A549 treated with RU486 at 1 μM for 4 hours (cell line): ENCODE results near the gene SPRN. TPM values are rescaled to one million over a fixed set of nuclear protein-coding genes. Genes with fewer than 3 reads are reported as not detected.

Source experiments
- total RNA-seq: library from RNA; stranded (reverse); fragments of 200-300 nt; extraction: Qiagen RNA extraction; gene quantifications from 5 replicates; pipeline ENCODE4 v1.2.3, GENCODE V29; 2022; ENCODE audit warnings: low read depth

Gene SPRN, protein sequence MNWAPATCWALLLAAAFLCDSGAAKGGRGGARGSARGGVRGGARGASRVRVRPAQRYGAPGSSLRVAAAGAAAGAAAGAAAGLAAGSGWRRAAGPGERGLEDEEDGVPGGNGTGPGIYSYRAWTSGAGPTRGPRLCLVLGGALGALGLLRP
- 0.11 to 0.28 TPM (median 0.15 TPM) in 5 replicates for total RNA-seq

DNA sequence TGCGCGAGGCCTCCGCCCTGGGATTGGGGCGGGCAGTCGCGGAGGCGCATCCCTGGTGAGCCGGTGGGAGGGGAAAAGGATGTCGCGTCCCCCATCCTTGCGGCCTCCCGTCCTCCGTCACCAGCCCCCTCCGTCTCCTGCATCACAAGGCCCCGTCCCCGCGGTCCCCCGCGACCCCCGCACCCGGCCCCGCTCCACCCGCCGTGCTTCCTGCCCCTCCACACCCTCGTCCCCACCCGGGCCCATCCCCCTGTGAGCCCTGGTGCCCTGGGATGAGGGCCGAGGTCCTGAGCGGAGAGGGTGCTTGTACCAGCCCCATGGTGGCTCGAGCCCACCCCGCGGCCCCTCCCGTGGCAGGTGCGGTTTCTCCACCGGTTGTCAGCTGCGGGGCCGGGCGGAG is at the start of gene SPRN:
Gene SPRN (minus strand): TSS at position 25 of the 400 bp plus-strand sequence. CDS start 944 bp downstream, outside the sequence.

DNA sequence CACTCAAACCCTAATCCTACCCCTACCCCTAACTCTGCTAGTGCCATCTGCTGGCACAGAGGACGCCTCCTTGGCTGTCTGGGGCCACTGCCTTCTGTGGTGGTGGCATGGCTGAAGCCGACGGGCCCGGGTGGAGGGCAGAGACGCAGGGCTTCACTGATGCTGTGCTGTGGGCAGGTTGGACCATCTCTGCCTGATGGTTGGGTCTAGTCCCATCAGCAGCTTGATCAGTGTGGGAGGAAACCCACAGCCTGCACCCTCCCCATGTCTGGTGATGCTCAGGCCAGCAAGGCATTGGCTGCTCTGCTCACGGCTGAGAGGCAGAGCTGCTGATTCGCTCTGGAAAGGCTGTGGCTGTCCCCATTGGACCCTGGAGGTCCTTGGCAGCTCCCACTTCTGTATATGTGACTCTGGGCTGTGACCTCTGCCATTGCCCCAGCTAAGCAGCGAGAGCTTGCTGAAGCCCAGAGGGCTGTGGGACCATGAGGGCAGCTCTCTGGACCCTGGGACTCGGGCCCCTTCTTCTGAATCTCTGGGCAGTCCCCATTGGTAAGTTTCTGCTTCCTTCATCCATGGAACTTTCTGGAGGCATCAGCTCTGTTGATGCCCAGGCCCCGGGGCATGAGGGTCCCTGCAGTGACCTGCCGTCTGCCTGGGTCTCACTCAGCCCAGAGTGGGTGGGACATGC is 29.2 kb upstream of the SPRN start, which contains the start of gene SCART1:
Gene SCART1 (plus strand): TSS at position 430 of the 688 bp plus-strand sequence. CDS start 53 bp downstream, at position 483.

DNA sequence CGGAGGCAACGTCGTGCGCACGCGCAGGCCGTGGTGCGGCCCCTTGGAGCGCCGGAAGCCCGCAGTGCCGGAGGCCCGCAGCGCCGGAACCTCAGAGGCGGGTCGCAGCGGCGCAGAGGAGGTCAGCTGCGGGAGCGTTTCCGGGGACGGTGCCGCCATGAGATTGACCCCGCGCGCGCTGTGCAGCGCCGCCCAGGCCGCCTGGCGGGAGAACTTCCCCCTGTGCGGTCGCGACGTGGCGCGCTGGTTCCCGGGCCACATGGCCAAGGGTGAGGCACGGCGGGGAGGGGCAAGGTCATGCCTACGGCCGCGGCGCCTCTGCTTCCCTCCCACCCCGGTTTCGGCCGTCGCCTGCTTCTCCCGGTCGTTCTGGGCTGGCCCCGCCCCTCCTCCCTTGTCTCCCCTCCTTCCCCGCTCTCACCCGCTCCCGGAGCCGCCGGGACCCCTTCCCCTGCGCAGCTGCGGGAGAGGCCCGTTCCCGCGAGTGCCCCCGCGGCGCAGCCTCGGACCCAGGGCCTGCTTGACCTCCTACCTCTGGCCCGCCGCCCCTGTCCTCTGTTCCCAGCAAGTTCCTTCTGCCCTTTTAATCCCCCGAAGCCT is 30.3 kb downstream of the SPRN start, which contains the start of gene MTG1:
Gene MTG1 (plus strand): TSS at position 94 of the 600 bp plus-strand sequence. CDS start 64 bp downstream, at position 158.

DNA sequence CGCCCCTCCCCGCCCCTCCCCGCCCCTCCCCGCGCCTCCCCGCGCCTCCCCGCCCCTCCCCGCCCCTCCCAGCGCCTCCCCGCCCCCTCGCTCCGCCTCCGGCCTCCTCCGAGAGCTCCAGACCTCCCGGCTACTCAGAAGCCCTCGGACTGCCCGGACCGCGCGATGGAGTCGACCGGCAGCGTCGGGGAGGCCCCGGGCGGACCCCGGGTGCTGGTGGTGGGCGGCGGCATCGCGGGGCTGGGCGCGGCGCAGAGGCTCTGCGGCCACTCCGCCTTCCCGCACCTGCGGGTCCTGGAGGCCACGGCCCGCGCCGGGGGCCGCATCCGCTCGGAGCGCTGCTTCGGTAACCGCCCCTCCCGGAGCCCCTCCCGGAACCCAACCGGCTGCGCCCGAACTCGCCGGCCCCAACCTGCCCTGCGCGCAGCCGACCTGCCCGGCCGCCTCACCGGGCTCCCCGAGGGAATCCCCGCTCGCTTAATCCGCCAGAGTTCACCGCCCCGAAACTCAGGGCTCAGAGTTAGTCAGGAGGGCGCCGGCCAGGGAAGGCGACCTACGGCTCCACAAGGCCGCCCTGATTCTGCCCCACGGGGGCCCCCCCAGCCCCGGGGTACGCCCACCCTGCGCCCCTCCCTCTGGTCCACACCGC is 45.1 kb downstream of the SPRN start, which contains the start of gene PAOX:
Gene PAOX (plus strand): TSS at position 111 of the 649 bp plus-strand sequence. CDS start 55 bp downstream, at position 166.

DNA sequence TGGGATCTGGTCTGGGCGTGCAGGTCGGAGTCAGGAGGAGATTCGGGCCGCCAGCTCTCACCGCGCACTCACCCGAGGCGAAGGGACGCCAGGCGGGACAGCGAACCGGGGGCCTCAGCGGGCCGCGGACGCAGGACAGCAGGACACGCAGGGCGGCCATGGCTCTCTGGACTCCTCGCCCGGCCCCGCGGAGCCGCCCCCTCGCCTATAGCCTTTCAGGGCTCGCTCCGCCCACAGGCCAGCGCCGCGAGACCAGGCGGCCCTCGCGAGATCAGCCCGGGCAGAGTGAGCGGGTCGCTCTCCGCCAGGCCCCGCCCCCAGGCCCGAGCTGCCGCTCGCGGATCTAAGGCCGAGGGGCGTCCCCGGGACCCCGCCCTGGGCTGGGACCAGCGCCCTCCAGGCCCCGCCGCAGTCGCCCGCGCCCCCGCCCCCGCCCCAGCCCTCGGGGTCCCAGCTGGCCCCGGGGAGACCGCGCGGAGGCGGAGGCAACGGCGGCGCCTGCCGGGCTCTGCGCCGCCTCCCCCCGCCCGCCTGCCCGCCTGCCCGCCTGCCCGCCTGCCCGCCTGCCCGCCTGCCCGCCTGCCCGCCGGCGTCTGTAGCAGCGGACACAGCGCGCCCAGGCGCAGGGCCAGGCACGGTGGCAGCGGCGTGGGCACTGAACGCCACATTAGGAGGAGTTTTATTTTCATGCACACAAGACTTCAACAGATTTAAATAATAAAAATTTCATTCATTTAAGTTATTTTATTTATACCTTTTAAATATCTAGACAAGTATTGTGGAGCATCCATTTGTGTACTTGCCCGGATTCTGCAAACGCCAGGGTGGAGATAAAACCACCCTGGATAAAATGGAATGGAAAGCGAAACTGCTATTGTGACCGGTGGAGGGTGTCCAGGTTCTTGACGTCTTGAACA is 51.0 kb downstream of the SPRN start, which contains the start of gene ECHS1:
Gene ECHS1 (minus strand): TSS at position 181 of the 917 bp plus-strand sequence. CDS start 21 bp downstream, at position 160.

Other genes with a start within 250 kb of the SPRN start
- 0.08 to 0.16 TPM (median 0.16 TPM) in 3 of 5 replicates, not detected in the others for gene UTF1, start 194.4 kb downstream of the SPRN start, total RNA-seq
- not detected in 5 replicates for gene VENTX, start 186.8 kb downstream of the SPRN start, total RNA-seq
- 1.3 to 4.3 TPM (median 3.7 TPM) in 5 replicates for gene ADAM8, start 147.8 kb downstream of the SPRN start, total RNA-seq
- gene TUBGCP2, start 115.8 kb downstream of the SPRN start, total RNA-seq: 32.0 to 44.5 TPM (median 43.6 TPM) in 5 replicates
- gene ZNF511, start 115.7 kb downstream of the SPRN start, total RNA-seq: 66.0 to 79.6 TPM (median 70.4 TPM) in 5 replicates
- 0.54 to 1.3 TPM (median 0.72 TPM) in 5 replicates for gene CALY, start 87.7 kb downstream of the SPRN start, total RNA-seq
- gene PRAP1, start 77.3 kb downstream of the SPRN start, total RNA-seq: 0.15 to 0.84 TPM (median 0.29 TPM) in 3 of 5 replicates, not detected in the others
- gene FUOM, start 66.6 kb downstream of the SPRN start, total RNA-seq: 10.7 to 19.0 TPM (median 13.1 TPM) in 5 replicates
- 132 to 169 TPM (median 145 TPM) in 5 replicates for gene ECHS1, start 51.3 kb downstream of the SPRN start, total RNA-seq
- gene PAOX, start 45.4 kb downstream of the SPRN start, total RNA-seq: 1.5 to 2.2 TPM (median 1.8 TPM) in 5 replicates
- 38.1 to 53.7 TPM (median 51.4 TPM) in 5 replicates for gene MTG1, start 30.5 kb downstream of the SPRN start, total RNA-seq
- gene SCART1, start 29.3 kb upstream of the SPRN start, total RNA-seq: 0.06 to 0.27 TPM (median 0.22 TPM) in 5 replicates
- 0.18 to 0.35 TPM (median 0.22 TPM) in 5 replicates for gene CYP2E1, start 102.7 kb upstream of the SPRN start, total RNA-seq
- gene SYCE1, start 141.0 kb upstream of the SPRN start, total RNA-seq: not detected in 5 replicates
- gene FRG2B, start 202.2 kb upstream of the SPRN start, total RNA-seq: 0.10 TPM in 1 of 5 replicates, not detected in the others